ENCODE data around the gene RNF212.
A peak's percentile ranks its signal among the peaks of the same experiment; 100 is the strongest.
"Not testable (repeated sequence)": the region's sequence is repeated elsewhere in the genome, so short reads cannot be mapped to it uniquely, and the experiment has no call there.

Gene RNF212

GRCh38 chr4:1048773-1049590, 64.4 kb downstream of the RNF212 start:
- DNase-seq (ENCODE audit: low read depth) = no peak

GRCh38 chr4:1047976-1048772, 65.2 kb downstream of the RNF212 start:
- DNase-seq (ENCODE audit: low read depth) = no peak

- DNase-seq (ENCODE audit: low read depth) = no peak
Observed at GRCh38 chr4:1047106-1047975, 66.0 kb downstream of the RNF212 start.

GRCh38 chr4:1046581-1047011, 66.8 kb downstream of the RNF212 start:
- DNase-seq (ENCODE audit: low read depth) = not testable (repeated sequence)

GRCh38 chr4:1045595-1046201, 67.7 kb downstream of the RNF212 start:
- no peak for DNase-seq (ENCODE audit: low read depth)

- no peak for DNase-seq (ENCODE audit: low read depth)
Observed at GRCh38 chr4:1045193-1045594, 68.2 kb downstream of the RNF212 start.

- DNase-seq (ENCODE audit: low read depth) = no peak
Observed at GRCh38 chr4:1044469-1045192, 68.7 kb downstream of the RNF212 start.

- DNase-seq (ENCODE audit: low read depth) = peak; percentile 54
Observed at GRCh38 chr4:1043651-1044468, 69.5 kb downstream of the RNF212 start.

GRCh38 chr4:1043162-1043561, 70.2 kb downstream of the RNF212 start:
- DNase-seq (ENCODE audit: low read depth) = no peak

GRCh38 chr4:1042352-1043055, 70.9 kb downstream of the RNF212 start:
- no peak for DNase-seq (ENCODE audit: low read depth)

- no peak for DNase-seq (ENCODE audit: low read depth)
Observed at GRCh38 chr4:1041936-1042330, 71.4 kb downstream of the RNF212 start.

- DNase-seq (ENCODE audit: low read depth) = no peak
Observed at GRCh38 chr4:1041147-1041935, 72.0 kb downstream of the RNF212 start.

GRCh38 chr4:1040344-1041146, 72.8 kb downstream of the RNF212 start:
- no peak for DNase-seq (ENCODE audit: low read depth)

GRCh38 chr4:1039493-1040343, 73.6 kb downstream of the RNF212 start:
- no peak for DNase-seq (ENCODE audit: low read depth)

GRCh38 chr4:1038948-1039492, 74.3 kb downstream of the RNF212 start:
- DNase-seq (ENCODE audit: low read depth) = no peak

GRCh38 chr4:1036976-1037810, 76.2 kb downstream of the RNF212 start:
- no peak for DNase-seq (ENCODE audit: low read depth)
